GM20431 (cell line): ENCODE data around the gene PDE5A.
"Not testable (repeated sequence)": the region's sequence is repeated elsewhere in the genome, so short reads cannot be mapped to it uniquely, and the experiment has no call there.

Source experiments
- in situ Hi-C: fragments of 300-500 bp; cut with MseI, MboI; formaldehyde crosslinking; loops from one replicate; pipeline ENCODE4 v1.15.0; 2020; ENCODE audit warnings: low sequenced_read_pairs; ENCODE audit not compliant: unreplicated experiment

Gene PDE5A

DNA sequence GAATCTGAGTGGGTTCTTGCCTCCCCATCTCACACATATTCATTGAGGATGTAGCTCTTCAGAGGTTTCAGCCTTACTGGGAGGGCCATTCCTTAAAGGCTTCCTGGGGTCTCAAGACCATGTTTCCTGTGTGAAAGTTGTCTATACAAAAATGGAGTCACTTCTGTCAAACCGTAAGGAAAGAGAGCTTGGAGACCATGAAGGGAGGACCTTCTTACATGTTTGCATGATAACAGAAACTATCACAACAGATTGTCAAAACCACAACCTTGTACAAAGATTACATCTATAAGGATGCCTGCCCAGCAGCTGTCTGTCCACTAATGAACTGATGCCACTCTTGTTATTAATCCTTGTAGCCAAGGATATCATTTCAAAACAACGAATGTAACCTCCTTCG, 139.3 kb downstream of the PDE5A start:
- in situ Hi-C loops, result loop anchor here (25.0 kb wide), 1 partner anchor 177 kb away; the partner anchor contains the start of gene FABP2

DNA sequence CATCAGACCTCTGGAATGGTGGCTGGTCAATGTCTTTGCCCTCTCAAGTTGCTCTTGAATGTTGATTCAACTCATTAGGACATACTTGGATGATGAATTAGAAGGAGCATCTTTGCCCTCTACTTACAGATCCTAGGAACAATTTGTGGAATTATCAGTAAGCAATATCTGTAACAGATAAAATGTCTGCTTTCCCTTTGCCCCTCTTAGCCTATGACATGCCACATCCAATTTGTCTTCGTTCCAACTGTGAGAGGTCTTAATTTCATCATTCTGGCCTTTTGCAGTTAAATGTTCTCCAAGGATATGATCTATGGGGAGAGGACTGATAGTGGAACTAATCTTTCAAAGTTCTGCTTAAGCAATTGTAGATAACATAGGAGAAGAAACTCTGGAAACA, 148.3 kb downstream of the PDE5A start:
- in situ Hi-C loops, result loop anchor here (25.0 kb wide), 1 partner anchor 168 kb away; the partner anchor contains the start of gene FABP2

DNA sequence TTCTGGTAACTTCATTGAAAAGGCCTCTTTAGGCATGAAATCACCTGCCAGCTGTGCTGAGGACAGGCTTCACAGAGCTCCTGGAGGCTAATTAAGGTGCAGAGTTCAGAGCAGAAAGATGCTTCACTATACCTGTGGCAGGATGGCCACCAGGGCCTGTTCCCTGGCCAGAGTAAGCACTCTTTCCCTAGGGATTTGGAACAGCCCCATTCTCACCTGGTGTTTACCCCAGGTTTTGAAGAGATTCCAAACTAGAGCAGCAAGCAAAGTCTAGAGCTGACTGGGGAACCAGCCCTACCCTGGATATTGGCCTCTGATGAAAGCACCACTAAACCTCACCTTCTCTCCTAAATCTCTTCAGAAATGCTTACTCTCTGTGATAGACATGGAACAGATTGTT, 148.8 kb downstream of the PDE5A start:
- in situ Hi-C loops, result loop anchor here (25.0 kb wide), 1 partner anchor 168 kb away; the partner anchor contains the start of gene FABP2

- in situ Hi-C loops, result loop anchor here (25.0 kb wide), 1 partner anchor 167 kb away; the partner anchor contains the start of gene FABP2
These were observed 149.3 kb downstream of the PDE5A start for GRCh38 chr4:119479180-119479808.

DNA sequence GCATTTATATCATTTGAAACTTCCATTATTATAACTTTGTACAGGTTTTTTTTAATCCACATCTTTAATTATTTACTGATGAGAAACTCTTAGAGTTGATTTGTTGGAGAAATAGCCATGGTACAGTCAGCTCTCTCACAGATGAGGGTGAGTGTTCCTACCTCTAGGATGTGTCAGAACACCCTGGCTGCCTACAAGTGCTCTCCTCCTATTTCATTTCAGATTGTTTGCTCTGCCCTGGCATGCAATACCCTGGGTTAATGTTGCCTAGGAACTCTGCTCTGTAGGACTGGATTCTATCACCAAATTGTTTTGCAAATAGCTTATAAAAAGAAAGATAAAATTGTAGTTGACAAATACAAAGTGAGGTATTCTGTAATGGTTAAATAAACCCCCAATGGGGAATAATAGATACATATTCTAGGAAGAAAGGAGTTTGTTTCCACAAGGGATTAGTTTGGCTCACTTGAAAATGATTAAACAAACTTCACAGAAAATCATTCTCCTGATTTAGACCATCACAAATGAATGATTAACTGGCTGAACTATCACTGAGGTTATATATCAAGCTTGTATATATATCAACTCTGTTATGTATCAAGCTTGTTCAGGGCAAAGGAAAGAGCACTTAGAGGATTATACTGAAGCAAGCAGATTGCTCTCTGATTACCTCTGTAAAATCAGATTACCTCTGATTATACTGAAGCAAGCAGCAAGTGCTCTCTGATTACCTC, 150.0 kb downstream of the PDE5A start:
- in situ Hi-C loops, result loop anchor here (25.0 kb wide), 1 partner anchor 166 kb away; the partner anchor contains the start of gene FABP2

GRCh38 chr4:119477412-119478053, 151.1 kb downstream of the PDE5A start:
- in situ Hi-C loops, result loop anchor here (25.0 kb wide), 1 partner anchor 165 kb away; the partner anchor contains the start of gene FABP2

DNA sequence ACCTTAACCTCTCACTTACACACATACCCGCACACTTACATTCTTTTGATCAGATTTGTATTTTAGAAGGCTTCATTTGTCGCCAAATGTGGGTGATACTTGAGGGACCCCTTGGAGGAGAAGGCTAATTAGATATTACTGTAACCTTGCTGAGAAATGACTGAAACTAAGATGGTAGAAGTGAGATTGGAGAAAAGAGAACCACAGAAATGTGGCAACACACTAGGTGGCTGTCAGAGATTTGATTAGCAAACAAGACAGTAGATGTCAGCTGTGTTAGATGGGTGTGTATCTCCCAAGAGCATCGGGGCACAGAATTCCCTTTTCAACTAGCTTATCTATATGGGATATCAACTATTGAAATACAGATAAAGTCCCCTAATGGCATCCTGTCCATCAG, 157.3 kb downstream of the PDE5A start:
- in situ Hi-C loops, result no loop called here

DNA sequence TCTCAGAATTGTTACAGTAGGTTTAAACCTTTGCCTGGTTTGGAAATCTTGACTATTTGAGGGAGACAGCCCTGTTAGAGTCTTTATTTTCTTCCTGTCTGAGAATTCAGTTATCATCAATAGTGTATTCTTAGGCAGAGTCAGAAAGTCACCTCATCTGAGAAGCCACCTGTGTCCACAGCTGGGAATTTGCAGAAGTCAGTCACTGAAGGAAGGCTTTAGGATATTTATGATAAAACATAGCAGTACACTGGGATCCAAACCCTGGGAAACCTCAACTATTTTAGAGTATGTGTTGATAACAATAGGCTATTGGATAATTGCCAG, 157.9 kb downstream of the PDE5A start:
- in situ Hi-C loops, result not testable (repeated sequence)

- in situ Hi-C loops, result not testable (repeated sequence)
These were observed 158.4 kb downstream of the PDE5A start for GRCh38 chr4:119470021-119470736.

- in situ Hi-C loops, result not testable (repeated sequence)
These were observed 159.6 kb downstream of the PDE5A start for GRCh38 chr4:119469039-119469438.

DNA sequence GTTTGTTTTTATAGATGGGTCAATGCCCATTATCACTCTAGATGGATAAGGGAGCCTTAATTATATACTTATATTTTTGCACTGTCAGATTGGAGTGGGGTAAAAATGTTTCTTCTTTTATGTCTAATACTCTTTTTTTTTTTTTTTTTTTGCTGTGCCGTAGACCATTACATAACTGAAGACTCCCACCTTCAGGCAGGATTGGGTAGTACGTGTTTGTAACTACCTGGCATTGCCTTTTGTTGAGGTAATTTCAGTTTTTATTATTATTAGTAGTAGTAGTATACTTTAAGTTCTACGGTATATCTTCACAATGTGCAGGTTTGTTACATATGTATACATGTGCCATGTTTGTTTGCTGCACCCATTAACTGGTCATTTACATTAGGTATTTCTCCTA, 165.9 kb downstream of the PDE5A start:
- in situ Hi-C loops, result not testable (repeated sequence)

- in situ Hi-C loops, result not testable (repeated sequence)
These were observed 172.9 kb downstream of the PDE5A start for GRCh38 chr4:119455734-119456133.

DNA sequence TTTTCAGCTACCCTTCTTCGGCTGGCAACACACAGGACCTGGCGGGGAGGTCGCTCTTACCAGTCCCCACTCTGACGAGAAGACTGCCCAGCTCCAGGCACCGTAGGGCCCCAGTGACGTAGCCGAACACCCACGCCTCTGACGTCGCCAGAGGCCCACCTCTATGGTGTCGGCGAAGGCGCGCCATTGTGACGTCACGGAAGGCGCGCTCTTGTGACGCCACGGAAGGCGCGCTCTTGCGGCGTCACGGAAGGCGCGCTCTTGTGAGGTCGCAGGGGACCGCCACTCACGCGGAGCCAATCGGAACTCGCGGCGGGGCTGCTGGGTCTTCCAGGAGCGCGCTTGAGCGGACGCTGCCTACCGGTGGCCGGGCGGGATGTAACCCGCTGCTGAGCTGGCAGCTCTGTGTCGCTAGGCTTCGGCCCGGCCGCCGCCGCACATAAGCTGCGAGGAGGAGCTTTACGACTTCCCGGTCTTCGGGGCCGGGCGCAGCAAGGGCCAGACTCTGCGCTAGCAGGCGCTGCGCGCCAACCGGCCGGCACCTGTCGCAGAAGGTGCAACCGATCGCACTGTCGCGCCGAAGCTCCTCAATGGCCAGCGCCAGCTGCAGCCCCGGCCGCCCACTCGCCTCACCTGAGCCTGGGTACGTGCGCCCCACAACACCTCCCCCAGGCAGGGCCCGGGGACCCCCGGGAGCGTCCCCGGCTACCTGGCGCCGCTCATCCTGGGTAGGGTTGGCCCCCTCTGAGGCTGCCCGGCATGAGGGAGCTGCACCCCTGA, 173.9 kb downstream of the PDE5A start:
- in situ Hi-C loops, result not testable (repeated sequence)

GRCh38 chr4:119454151-119454490, 174.5 kb downstream of the PDE5A start:
- in situ Hi-C loops, result not testable (repeated sequence)

DNA sequence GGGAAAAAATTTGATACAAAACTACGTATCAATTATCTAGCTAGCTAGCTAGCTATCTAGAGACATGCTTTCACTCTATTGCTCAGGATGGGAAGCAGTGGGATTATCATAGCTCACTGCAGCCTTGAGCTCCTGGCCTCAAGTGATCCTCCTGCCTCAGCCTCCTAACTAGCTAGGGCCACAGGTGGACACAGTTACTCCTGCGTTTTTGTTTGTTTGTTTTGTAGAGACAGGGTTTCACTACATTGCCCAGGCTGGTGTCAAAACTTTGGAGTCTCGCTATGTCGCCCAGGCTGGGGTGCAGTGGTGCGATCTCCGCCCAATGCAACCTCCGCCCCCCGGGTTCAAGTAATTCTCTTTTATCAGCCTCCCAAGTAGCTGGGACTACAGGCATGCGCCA, 175.3 kb downstream of the PDE5A start:
- in situ Hi-C loops, result not testable (repeated sequence)

GRCh38 chr4:119449851-119450250, 178.8 kb downstream of the PDE5A start:
- in situ Hi-C loops, result not testable (repeated sequence)
